ENCODE data around the gene ANKRD13A. TPM values are rescaled to one million over a fixed set of nuclear protein-coding genes. Genes with fewer than 3 reads are reported as not detected.

ANKRD13A gene
- total and polyA plus RNA-seq, 2 donors from 2014 or later: 23.2 to 68.0 TPM

DNA sequence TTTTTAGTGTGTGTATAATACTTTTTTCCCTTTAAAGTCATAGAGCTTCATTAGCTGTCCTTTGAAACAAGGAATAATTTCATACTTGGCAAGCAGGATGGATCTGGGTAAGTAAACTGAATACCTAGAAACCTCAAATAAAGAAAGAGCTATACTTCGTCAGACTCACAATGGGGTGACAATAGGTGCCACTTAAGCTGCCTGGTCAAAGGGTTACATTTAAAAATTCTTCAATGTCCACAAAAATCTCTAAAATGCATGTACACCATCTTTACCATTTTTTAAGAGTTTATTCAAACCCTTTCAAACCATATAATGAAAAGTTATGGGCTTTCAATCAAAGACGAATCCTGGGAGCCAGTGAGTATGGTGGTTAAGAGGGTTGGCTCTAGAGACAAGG, 6.1 kb upstream of the ANKRD13A start:
- H3K27ac ChIP-seq (ENCODE audit: low read depth in 2 of 2, low read length in 2 of 2): no peak overlapping the region
- H3K27me3 ChIP-seq (ENCODE audit: control insufficient read depth, insufficient read depth, low read length): no peaks in the 10 kb centered on the region
- FAIRE-seq (no peak), DNase-seq (no peak)
- H3K36me3 ChIP-seq (ENCODE audit: control insufficient read depth in 2 of 3, insufficient read depth in 3 of 3, low read length in 3 of 3): peaks cover 0 to 14% (median 9%) of the 10 kb centered on the region in 3 donors
- peaks cover 0 to 9% (median 7%) of the 10 kb centered on the region in 3 donors for H3K4me1 ChIP-seq (ENCODE audit: control insufficient read depth in 2 of 3, insufficient read depth in 2 of 3, low read depth in 1 of 3, low read length in 3 of 3)
- no peak overlapping the region for H3K9ac ChIP-seq (ENCODE audit: low read length in 3 of 3)
- no peaks in the 10 kb centered on the region for H3K9me3 ChIP-seq (ENCODE audit: control insufficient read depth in 2 of 3, insufficient read depth in 1 of 3, low read length in 3 of 3)
- TF ChIP-seq, protein P1, sequence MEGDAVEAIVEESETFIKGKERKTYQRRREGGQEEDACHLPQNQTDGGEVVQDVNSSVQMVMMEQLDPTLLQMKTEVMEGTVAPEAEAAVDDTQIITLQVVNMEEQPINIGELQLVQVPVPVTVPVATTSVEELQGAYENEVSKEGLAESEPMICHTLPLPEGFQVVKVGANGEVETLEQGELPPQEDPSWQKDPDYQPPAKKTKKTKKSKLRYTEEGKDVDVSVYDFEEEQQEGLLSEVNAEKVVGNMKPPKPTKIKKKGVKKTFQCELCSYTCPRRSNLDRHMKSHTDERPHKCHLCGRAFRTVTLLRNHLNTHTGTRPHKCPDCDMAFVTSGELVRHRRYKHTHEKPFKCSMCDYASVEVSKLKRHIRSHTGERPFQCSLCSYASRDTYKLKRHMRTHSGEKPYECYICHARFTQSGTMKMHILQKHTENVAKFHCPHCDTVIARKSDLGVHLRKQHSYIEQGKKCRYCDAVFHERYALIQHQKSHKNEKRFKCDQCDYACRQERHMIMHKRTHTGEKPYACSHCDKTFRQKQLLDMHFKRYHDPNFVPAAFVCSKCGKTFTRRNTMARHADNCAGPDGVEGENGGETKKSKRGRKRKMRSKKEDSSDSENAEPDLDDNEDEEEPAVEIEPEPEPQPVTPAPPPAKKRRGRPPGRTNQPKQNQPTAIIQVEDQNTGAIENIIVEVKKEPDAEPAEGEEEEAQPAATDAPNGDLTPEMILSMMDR (IDR thresholded peaks at IDR 0.05; ENCODE audit: borderline replicate concordance, extremely low read depth, insufficient read depth): no peak
- intact Hi-C loops (cut with DNase I): no loop called here
- H3K4me3 ChIP-seq (ENCODE audit: low read length in 3 of 3): no peak overlapping the region

DNA sequence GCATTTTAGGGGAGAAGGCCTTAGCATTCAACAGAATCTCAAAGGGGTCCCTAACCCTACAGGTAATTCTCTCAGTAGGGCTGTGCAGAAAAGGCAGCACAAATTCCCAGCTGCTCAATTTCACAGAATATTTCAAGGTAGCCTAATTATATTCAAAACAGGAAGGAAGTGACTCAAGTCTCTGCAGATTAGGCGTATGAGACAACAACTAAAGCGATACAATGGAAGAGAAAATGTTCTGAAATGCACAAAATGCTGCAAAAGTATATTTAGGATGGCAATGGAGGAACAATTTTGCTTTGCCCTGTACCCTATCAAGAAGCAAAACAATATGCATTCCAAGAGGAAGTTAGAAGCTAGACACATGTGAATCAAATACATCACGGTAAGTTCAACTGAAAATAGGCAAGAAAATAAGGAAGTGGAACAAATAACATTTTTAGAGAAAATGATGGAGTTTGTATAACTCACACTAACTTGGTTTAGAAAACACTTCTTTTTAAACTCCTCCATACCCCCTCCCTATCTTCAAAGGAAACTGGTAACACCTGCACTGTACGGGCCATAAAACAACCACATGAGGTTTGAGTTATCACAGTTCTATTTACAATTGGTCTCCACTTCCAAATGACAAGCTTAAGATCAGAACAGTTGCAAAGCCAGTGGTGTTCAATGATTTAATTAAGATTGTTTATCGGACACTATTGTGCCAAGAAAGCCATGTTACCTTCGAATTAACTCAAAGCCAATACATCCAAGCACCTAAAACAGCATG, 4.6 kb upstream of the ANKRD13A start:
- no peak for FAIRE-seq
- intact Hi-C loops (cut with DNase I): no loop called here

DNA sequence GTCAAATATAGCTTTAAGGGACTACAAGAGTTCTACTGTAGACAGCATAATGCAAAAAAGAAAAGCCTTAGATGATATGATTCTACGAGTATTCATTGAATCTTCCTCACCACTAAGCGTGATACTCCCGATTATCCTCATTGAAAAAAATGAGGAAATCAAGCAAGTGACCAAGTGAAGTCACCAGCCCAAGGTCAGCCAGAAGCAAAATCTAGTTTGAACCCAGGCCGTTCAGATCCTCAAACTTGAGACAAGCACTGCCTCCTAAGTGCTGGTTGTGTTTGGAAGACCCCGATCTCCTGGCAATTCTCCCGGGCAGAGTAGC, 3.9 kb upstream of the ANKRD13A start:
- peak overlapping the region; percentile 55 to 88 (median 82) for H3K4me3 ChIP-seq (ENCODE audit: low read length in 3 of 3)
- H3K36me3 ChIP-seq (ENCODE audit: control insufficient read depth in 2 of 3, insufficient read depth in 3 of 3, low read length in 3 of 3): peaks cover 0 to 9% (median 5%) of the 10 kb centered on the region in 3 donors
- TF ChIP-seq, protein P1 (IDR thresholded peaks at IDR 0.05; ENCODE audit: borderline replicate concordance, extremely low read depth, insufficient read depth): no peak
- peak overlapping the region; percentile 24 to 88 (median 57) for H3K9ac ChIP-seq (ENCODE audit: low read length in 3 of 3)
- no peak for FAIRE-seq
- intact Hi-C loops (cut with DNase I): no loop called here
- H3K27me3 ChIP-seq (ENCODE audit: control insufficient read depth, insufficient read depth, low read length): no peaks in the 10 kb centered on the region
- no peaks in the 10 kb centered on the region for H3K9me3 ChIP-seq (ENCODE audit: control insufficient read depth in 2 of 3, insufficient read depth in 1 of 3, low read length in 3 of 3)
- DNase-seq: peak in 1 of 5 donors; percentile 51
- H3K4me1 ChIP-seq (ENCODE audit: control insufficient read depth in 2 of 3, insufficient read depth in 2 of 3, low read depth in 1 of 3, low read length in 3 of 3): peaks cover 0 to 18% (median 7%) of the 10 kb centered on the region in 3 donors
- peak overlapping the region in 1 of 2 donors; percentile 56 for H3K27ac ChIP-seq (ENCODE audit: low read depth in 2 of 2, low read length in 2 of 2)

More for the DNA sequence above, 4.6 kb upstream of the ANKRD13A start:
- Histone ChIP-seq H3K4me1 (ENCODE audit: control insufficient read depth in 2 of 3, insufficient read depth in 2 of 3, low read depth in 1 of 3, low read length in 3 of 3) (peaks cover 0 to 14% (median 7%) of the 10 kb centered on the region in 3 donors), H3K9ac (ENCODE audit: low read length in 3 of 3) (peak overlapping the region in 2 of 3 donors; percentile 18 to 88), H3K27me3 (ENCODE audit: control insufficient read depth, insufficient read depth, low read length) (no peaks in the 10 kb centered on the region), H3K9me3 (ENCODE audit: control insufficient read depth in 2 of 3, insufficient read depth in 1 of 3, low read length in 3 of 3) (no peaks in the 10 kb centered on the region), H3K4me3 (ENCODE audit: low read length in 3 of 3) (peak overlapping the region; percentile 33 to 88 (median 55)), H3K27ac (ENCODE audit: low read depth in 2 of 2, low read length in 2 of 2) (peak overlapping the region in 1 of 2 donors; percentile 56), H3K36me3 (ENCODE audit: control insufficient read depth in 2 of 3, insufficient read depth in 3 of 3, low read length in 3 of 3) (peaks cover 0 to 9% (median 7%) of the 10 kb centered on the region in 3 donors)
- TF ChIP-seq, protein P1 (IDR thresholded peaks at IDR 0.05; ENCODE audit: borderline replicate concordance, extremely low read depth, insufficient read depth): no peak
- peak in 2 of 5 donors; percentile 35 to 36 for DNase-seq
